GM23248 (cell line): ENCODE measurements around the gene HCFC1R1.

ENCODE experiments used
- EZH2 ChIP-seq: fragments of 200-600 bp; sonication (generic); IDR thresholded peaks from 2 replicates; pipeline ENCODE4 v1.6.1; 2018; ENCODE audit warnings: antibody characterized with exemption, mild to moderate bottlenecking; ENCODE audit not compliant: insufficient read depth, poor library complexity, severe bottlenecking
- EZH2phosphoT487 ChIP-seq: fragments of 200-600 bp; sonication (generic); IDR thresholded peaks from 2 replicates; pipeline ENCODE4 v1.6.1; 2018; ENCODE audit warnings: antibody characterized with exemption, moderate library complexity, mild to moderate bottlenecking, low read depth; ENCODE audit not compliant: insufficient read depth

DNA sequence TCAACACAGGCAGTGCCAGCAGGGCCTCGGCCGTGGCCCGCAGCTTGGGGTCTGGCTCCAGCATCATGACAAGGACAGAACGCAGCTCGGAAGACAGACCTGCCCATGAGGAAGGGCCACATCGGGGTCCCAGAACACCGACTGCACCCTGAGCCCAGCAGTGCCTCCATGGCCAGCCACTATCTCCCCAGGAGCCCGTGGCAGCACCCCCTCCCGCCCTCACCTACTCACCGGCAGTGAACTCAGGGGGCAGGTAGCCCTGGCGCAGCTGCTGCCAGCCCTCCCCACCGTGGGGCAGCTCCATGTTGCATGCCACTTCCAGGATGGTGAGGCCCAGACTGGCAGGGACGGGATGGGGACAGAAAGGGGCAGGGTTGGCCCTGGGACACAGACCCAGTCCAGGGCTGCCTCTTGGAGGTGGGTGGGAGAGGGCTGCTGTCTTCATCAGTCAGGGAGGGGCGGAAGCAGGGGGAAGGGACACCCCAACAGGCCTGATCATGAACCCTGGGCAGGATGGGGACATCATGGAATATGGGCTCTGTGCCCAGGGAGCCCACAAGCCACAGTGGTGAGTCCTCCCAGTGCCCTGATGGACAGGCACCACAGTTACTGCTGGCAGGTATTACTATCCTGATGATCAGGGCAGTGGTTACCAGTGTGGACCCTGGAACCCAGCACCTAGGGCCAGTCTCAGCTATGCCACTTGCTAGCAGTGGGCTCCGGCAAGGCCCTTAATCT, 49.3 kb downstream of the HCFC1R1 start:
- no peak for TF ChIP-seq EZH2phosphoT487
- no peak for TF ChIP-seq EZH2
